Fibroblast of lung (primary cell): ENCODE results near the gene C16orf95. TPM values are rescaled to one million over a fixed set of nuclear protein-coding genes. Genes with fewer than 3 reads are reported as not detected.

Source experiments
- DNase-seq, 2 donors: peaks; one replicate each; pipeline versions ENCODE4 v3.0.0 to v3.0.0-alpha.2; 2010; ENCODE audit warnings: low read depth in 2 of 2
- H2AFZ ChIP-seq: 2 replicates; pipeline ENCODE4 v1.5.1; 2012; ENCODE audit warnings: low read length, control low read depth, inconsistent platforms
- H3K27ac ChIP-seq: 2 replicates; pipeline ENCODE4 v1.5.1; 2011; ENCODE audit warnings: low read length, control low read depth; ENCODE audit not compliant: insufficient read depth
- H3K27me3 ChIP-seq: 2 replicates; pipeline ENCODE4 v1.5.1; 2011; ENCODE audit warnings: mild to moderate bottlenecking, low read length; ENCODE audit not compliant: control insufficient read depth, insufficient read depth
- H3K36me3 ChIP-seq: 2 replicates; pipeline ENCODE4 v1.5.1; 2011; ENCODE audit warnings: low read length; ENCODE audit not compliant: control insufficient read depth, insufficient read depth
- H3K4me1 ChIP-seq: 2 replicates; pipeline ENCODE4 v1.5.1; 2011; ENCODE audit warnings: low read length; ENCODE audit not compliant: control insufficient read depth, insufficient read depth; ENCODE audit errors: extremely low read depth
- H3K4me2 ChIP-seq: 2 replicates; pipeline ENCODE4 v1.5.1; 2011; ENCODE audit warnings: low read length, control low read depth; ENCODE audit not compliant: insufficient read depth; ENCODE audit errors: extremely low read depth
- H3K4me3 ChIP-seq, 4 experiments: fragments of 200-600 bp in 1 of 4; sonication (generic) in 1 of 4; replicated peaks in 1 of 4; 2 replicates each; pipeline ENCODE4 v1.5.1; 2011 to 2016; ENCODE audit warnings: low read length in 4 of 4, low read depth in 3 of 4, mild to moderate bottlenecking in 3 of 4, control low read depth in 2 of 4, inconsistent platforms in 1 of 4, mixed read lengths in 1 of 4; ENCODE audit not compliant: insufficient read depth in 1 of 4; ENCODE audit errors: control extremely low read depth in 1 of 4
- H3K79me2 ChIP-seq: 2 replicates; pipeline ENCODE4 v1.5.1; 2012; ENCODE audit warnings: mild to moderate bottlenecking, low read length, inconsistent platforms; ENCODE audit not compliant: control insufficient read depth, insufficient read depth
- H3K9ac ChIP-seq: 2 replicates; pipeline ENCODE4 v1.5.1; 2011; ENCODE audit warnings: mild to moderate bottlenecking, low read length, control low read depth; ENCODE audit not compliant: insufficient read depth
- H3K9me3 ChIP-seq: 2 replicates; pipeline ENCODE4 v1.5.1; 2012; ENCODE audit warnings: low read depth, low read length; ENCODE audit not compliant: control insufficient read depth, insufficient read depth
- H4K20me1 ChIP-seq: 2 replicates; pipeline ENCODE4 v1.5.1; 2011; ENCODE audit warnings: low read length; ENCODE audit not compliant: control insufficient read depth, insufficient read depth; ENCODE audit errors: extremely low read depth
- EZH2 ChIP-seq: IDR thresholded peaks from 2 replicates; pipeline ENCODE4 v1.5.1; 2012; ENCODE audit warnings: low read length, control low read depth, mild to moderate bottlenecking; ENCODE audit errors: missing control alignments
- polyA plus RNA-seq, 2 donors: library from polyadenylated mRNA; depleted of rRNA in 1 of 2; stranded (reverse) in 1 of 2; unstranded in 1 of 2; fragments of >200 nt; gene quantifications; 2 replicates each; pipeline ENCODE4 v1.2.1, GENCODE V29; 2011 to 2012; ENCODE audit warnings: missing spikeins in 1 of 2
- total RNA-seq: library from RNA; depleted of rRNA; stranded (reverse); fragments of >200 nt; gene quantifications from 2 replicates; pipeline ENCODE4 v1.2.1, GENCODE V29; 2014
- TF ChIP-seq, protein P1 (sequence below), 2 donors: IDR thresholded peaks in 1 of 2; conservative IDR thresholded peaks in 1 of 2; 1 replicate in 1 of 2; 2 replicates in 1 of 2; pipeline ENCODE4 v1.5.1; 2011 to 2012; ENCODE audit warnings: low read length in 2 of 2, control low read depth in 1 of 2, inconsistent platforms in 1 of 2, low read depth in 1 of 2, mild to moderate bottlenecking in 1 of 2

C16orf95 gene
- total and polyA plus RNA-seq, 2 donors (not counting 1 experiment from before 2014, with no cell fraction given), result 1.3 to 5.4 TPM

DNA sequence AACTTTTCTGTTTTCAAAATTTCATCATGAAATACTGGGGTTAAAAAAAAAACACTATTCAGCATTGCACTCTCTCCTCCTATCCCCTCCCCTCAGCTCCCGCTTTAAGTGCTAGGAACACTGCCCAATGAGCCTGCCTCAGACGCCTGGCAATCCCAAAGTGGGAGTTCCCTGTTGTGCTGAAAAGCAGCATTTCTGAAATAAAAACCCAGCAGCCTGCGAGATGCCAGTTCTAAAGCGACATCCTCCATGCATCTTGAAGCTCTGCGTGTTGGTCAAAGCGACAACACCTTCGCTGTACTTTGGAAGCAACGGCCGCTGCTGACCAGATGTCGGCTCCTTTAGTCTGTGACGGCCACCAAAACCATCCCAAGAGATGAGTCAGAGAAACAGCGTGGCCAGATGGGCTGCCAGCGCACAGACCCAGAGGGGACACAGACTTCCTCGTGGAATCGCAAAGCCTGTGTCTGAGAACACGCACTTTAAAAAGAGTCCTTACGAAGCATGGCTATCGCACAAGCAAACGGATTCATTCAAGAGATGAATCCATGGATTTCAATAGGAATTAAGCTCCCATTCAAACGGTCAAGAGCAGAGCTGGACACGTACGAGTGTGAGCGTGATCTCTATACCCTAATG lies 33.6 kb upstream of the C16orf95 start:
- Histone ChIP-seq H3K27ac (peak overlapping the region; percentile 56), H3K9ac (no peak overlapping the region), H2AFZ (peak overlapping the region; percentile 53), H4K20me1 (peaks cover 1% of the 10 kb centered on the region), H3K4me1 (peaks cover 3% of the 10 kb centered on the region), H3K4me2 (peak overlapping the region; percentile 88), H3K27me3 (no peaks in the 10 kb centered on the region), H3K4me3 (peak overlapping the region; percentile 6 to 31 (median 22)), H3K36me3 (peaks cover 13% of the 10 kb centered on the region), H3K79me2 (peaks cover 1% of the 10 kb centered on the region), H3K9me3 (no peaks in the 10 kb centered on the region)
- DNase-seq, result peak; percentile 45 to 62
- TF ChIP-seq, protein P1, sequence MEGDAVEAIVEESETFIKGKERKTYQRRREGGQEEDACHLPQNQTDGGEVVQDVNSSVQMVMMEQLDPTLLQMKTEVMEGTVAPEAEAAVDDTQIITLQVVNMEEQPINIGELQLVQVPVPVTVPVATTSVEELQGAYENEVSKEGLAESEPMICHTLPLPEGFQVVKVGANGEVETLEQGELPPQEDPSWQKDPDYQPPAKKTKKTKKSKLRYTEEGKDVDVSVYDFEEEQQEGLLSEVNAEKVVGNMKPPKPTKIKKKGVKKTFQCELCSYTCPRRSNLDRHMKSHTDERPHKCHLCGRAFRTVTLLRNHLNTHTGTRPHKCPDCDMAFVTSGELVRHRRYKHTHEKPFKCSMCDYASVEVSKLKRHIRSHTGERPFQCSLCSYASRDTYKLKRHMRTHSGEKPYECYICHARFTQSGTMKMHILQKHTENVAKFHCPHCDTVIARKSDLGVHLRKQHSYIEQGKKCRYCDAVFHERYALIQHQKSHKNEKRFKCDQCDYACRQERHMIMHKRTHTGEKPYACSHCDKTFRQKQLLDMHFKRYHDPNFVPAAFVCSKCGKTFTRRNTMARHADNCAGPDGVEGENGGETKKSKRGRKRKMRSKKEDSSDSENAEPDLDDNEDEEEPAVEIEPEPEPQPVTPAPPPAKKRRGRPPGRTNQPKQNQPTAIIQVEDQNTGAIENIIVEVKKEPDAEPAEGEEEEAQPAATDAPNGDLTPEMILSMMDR (conservative IDR thresholded peaks at IDR 0.05 in 1 of 2, IDR thresholded peaks at IDR 0.05 in 1 of 2; ENCODE audit: low read depth in 1 of 2, low read length in 2 of 2), result no peak
- no peak for TF ChIP-seq EZH2

DNA sequence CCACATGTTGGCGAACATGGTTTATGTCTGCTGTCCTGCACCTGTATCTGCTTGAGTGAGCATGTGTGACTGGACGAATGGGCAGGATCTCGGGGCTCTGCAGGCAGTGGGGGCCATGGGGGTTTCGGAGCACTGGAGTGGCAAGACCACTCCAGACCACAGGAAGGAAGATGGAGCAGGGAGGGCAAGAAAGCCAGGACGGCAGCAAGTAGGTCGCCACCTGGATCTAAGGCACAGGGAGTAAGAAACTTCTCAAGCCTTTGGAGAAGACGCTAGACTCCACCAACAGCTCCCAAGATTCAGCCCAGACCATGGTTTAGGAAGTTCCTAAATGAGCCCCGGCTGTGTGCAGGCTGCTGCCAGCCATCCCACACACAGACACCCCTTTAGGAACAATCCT lies 32.8 kb upstream of the C16orf95 start:
- Histone ChIP-seq H3K27ac (no peak overlapping the region), H3K36me3 (peaks cover 14% of the 10 kb centered on the region), H3K4me2 (no peak overlapping the region), H2AFZ (no peak overlapping the region), H3K79me2 (peaks cover 1% of the 10 kb centered on the region), H3K27me3 (no peaks in the 10 kb centered on the region), H4K20me1 (peaks cover 1% of the 10 kb centered on the region), H3K9me3 (no peaks in the 10 kb centered on the region), H3K4me1 (peaks cover 3% of the 10 kb centered on the region), H3K4me3 (no peak overlapping the region), H3K9ac (no peak overlapping the region)
- no peak for DNase-seq
- no peak for TF ChIP-seq EZH2
- TF ChIP-seq, protein P1 (conservative IDR thresholded peaks at IDR 0.05 in 1 of 2, IDR thresholded peaks at IDR 0.05 in 1 of 2; ENCODE audit: low read depth in 1 of 2, low read length in 2 of 2), result no peak

DNA sequence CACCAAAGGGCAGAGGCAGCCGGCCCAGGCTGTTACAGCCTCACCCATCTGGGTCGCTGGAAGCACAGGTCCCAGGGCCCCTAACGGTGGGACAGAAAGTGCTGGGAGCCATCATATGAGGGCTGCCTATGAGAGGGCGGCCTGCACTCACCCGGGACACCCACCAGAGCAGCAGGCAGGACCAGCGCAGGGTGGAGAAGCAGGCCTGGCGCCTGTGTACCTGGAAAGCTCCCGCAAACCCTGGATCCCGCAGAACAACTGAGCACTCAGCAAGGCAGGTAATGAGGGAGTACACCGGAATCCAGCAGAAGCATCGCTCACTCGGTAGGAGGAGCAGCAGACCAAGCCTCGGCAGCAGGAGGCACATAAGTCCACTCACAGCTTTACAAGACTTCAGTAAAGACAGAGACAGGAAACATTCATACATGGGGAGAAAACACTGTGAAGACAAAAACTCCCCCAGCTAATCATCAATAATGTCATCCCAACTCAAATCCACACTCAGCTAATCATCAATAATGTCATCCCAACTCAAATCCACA lies 31.5 kb upstream of the C16orf95 start:
- peaks cover 1% of the 10 kb centered on the region for H4K20me1 ChIP-seq
- DNase-seq, result no peak
- H3K79me2 ChIP-seq, result peaks cover 1% of the 10 kb centered on the region

More for the DNA sequence above, 31.5 kb upstream of the C16orf95 start:
- no peak overlapping the region for H3K4me3 ChIP-seq
- no peak overlapping the region for H3K4me2 ChIP-seq
- peaks cover 3% of the 10 kb centered on the region for H3K4me1 ChIP-seq
- H3K27me3 ChIP-seq, result no peaks in the 10 kb centered on the region
- H2AFZ ChIP-seq, result no peak overlapping the region
- H3K27ac ChIP-seq, result no peak overlapping the region
- peaks cover 16% of the 10 kb centered on the region for H3K36me3 ChIP-seq
- no peaks in the 10 kb centered on the region for H3K9me3 ChIP-seq
- no peak overlapping the region for H3K9ac ChIP-seq
- TF ChIP-seq EZH2, result no peak
- TF ChIP-seq, protein P1 (conservative IDR thresholded peaks at IDR 0.05 in 1 of 2, IDR thresholded peaks at IDR 0.05 in 1 of 2; ENCODE audit: low read depth in 1 of 2, low read length in 2 of 2), result no peak
